ENCODE results near the gene DNMT3B. TPM values are rescaled to one million over a fixed set of nuclear protein-coding genes. Genes with fewer than 3 reads are reported as not detected.
"Not testable (repeated sequence)": the region's sequence is repeated elsewhere in the genome, so short reads cannot be mapped to it uniquely, and the experiment has no call there.

The DNMT3B gene
- total RNA-seq, 1 experiment from 2014 or later = 105 TPM

DNA sequence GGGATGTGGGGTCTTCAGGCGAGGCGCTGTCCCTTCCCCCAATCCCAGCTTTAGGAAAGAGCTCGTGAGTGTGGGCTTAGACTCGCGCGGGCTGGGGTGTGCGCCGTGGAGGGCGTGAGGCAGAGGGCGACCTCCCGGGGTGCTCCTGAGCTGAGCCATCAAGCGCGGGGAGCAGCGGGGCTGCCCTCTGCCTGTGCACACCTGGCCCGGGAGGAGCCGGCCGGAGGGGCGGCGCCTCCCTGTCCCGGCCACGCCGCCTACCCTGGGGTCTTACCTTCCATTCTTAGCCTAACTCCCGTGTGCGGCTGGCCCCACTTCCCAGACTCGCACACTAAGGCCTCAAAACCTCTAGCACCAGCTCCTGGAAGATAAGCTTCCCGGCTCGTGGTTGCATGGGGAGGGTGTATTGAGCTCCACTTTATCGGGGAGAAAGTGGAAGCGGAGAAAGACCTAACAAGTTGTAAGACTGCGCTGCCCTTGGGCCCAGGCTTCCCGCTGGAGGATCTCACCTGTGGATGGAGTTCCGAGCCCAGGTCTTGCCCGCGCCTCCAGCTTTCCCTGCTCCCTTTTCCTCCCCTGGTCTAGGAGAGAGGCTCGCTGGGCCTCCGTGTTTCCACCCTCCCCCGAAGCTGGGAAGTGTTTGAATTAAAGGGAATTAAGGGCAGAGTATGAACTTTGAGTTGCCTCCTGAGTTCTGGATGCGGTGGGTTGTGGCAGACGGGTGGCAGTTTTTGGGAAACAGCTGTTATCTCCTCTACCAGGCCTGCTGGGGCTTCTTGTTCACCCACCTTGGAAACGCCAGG, 1.2 kb downstream of the DNMT3B start:
- Mint-ChIP-seq H3K27me3 (ENCODE audit: insufficient read depth, unreplicated experiment) (no peaks in the 10 kb centered on the region), H3K27ac (ENCODE audit: unreplicated experiment) (peak overlapping the region; percentile 93), H3K36me3 (ENCODE audit: insufficient read depth, unreplicated experiment) (peaks cover 53% of the 10 kb centered on the region), H3K4me1 (ENCODE audit: low read depth, unreplicated experiment) (peaks cover 41% of the 10 kb centered on the region), H3K4me3 (ENCODE audit: unreplicated experiment) (peak overlapping the region; percentile 100), H3K9me3 (ENCODE audit: unreplicated experiment) (no peaks in the 10 kb centered on the region)
- Histone ChIP-seq H3K27me3 (replicated peaks; ENCODE audit: control insufficient read depth, insufficient read depth, low read length) (no peaks in the 10 kb centered on the region), H3K36me3 (ENCODE audit: control insufficient read depth, insufficient read depth, low read length) (no peaks in the 10 kb centered on the region), H3K4me1 (peaks cover 25% of the 10 kb centered on the region), H3K4me3 (ENCODE audit: low read depth, low read length) (peak overlapping the region; percentile 87), H3K9me3 (no peaks in the 10 kb centered on the region)
- DNase-seq = peak; percentile 67 to 79
- peak in 1 of 2 experiments; percentile 13 for TF ChIP-seq CTCF (IDR thresholded peaks at IDR 0.05; ENCODE audit: insufficient read depth in 1 of 2, low read depth in 1 of 2, low read length in 1 of 2, severe bottlenecking in 1 of 2, unreplicated experiment in 1 of 2)
- POLR2A ChIA-PET = interaction anchor here (0.5 to 3.2 kb wide), 8 partner anchors 14 to 1155 kb away, joined by 3 to 51 read pairs (median 6); partner anchors contain the start of genes COMMD7 and MAPRE1
- CTCF ChIA-PET = interaction anchor here (0.7 to 3.7 kb wide), 12 partner anchors 13 to 508 kb away, joined by 3 to 53 read pairs (median 7); partner anchors contain the start of genes C20orf203 and COMMD7
- BruUV-seq (replicated peaks) = no TSS peak
- intact Hi-C loops (cut with micrococcal nuclease; ENCODE audit: unreplicated experiment) = loop anchor here (1.0 to 5.0 kb wide), 2 partner anchors 15 to 76 kb away; no protein-coding TSS in a partner anchor

- Mint-ChIP-seq H3K4me3 (ENCODE audit: unreplicated experiment) (peak overlapping the region; percentile 100), H3K36me3 (ENCODE audit: insufficient read depth, unreplicated experiment) (peaks cover 62% of the 10 kb centered on the region), H3K27ac (ENCODE audit: unreplicated experiment) (peak overlapping the region; percentile 93), H3K9me3 (ENCODE audit: unreplicated experiment) (no peaks in the 10 kb centered on the region), H3K4me1 (ENCODE audit: low read depth, unreplicated experiment) (peaks cover 41% of the 10 kb centered on the region), H3K27me3 (ENCODE audit: insufficient read depth, unreplicated experiment) (no peaks in the 10 kb centered on the region)
- H3K4me3 ChIP-seq (ENCODE audit: low read depth, low read length) = peak overlapping the region; percentile 87
- H3K27me3 ChIP-seq (replicated peaks; ENCODE audit: control insufficient read depth, insufficient read depth, low read length) = no peaks in the 10 kb centered on the region
- H3K36me3 ChIP-seq (ENCODE audit: control insufficient read depth, insufficient read depth, low read length) = no peaks in the 10 kb centered on the region
- DNase-seq = no peak
- peaks cover 25% of the 10 kb centered on the region for H3K4me1 ChIP-seq
- intact Hi-C loops (cut with micrococcal nuclease; ENCODE audit: unreplicated experiment) = loop anchor here (5.0 kb wide), 1 partner anchor 77 kb away; no protein-coding TSS in a partner anchor
- no peaks in the 10 kb centered on the region for H3K9me3 ChIP-seq
- ChIA-PET POLR2A (interaction anchor here (0.6 to 3.2 kb wide), 6 partner anchors 14 to 228 kb away, joined by 3 to 51 read pairs (median 8); partner anchors contain the start of gene COMMD7), CTCF (interaction anchor here (0.5 to 3.7 kb wide), 7 partner anchors 14 to 507 kb away, joined by 3 to 53 read pairs (median 10); partner anchors contain the start of gene COMMD7)
- BruUV-seq (replicated peaks) = TSS peak; percentile 40
- no peak for TF ChIP-seq CTCF (IDR thresholded peaks at IDR 0.05; ENCODE audit: insufficient read depth in 1 of 2, low read depth in 1 of 2, low read length in 1 of 2, severe bottlenecking in 1 of 2, unreplicated experiment in 1 of 2)
Measured at GRCh38 chr20:32764005-32764960, 2.1 kb downstream of the DNMT3B start.

DNA sequence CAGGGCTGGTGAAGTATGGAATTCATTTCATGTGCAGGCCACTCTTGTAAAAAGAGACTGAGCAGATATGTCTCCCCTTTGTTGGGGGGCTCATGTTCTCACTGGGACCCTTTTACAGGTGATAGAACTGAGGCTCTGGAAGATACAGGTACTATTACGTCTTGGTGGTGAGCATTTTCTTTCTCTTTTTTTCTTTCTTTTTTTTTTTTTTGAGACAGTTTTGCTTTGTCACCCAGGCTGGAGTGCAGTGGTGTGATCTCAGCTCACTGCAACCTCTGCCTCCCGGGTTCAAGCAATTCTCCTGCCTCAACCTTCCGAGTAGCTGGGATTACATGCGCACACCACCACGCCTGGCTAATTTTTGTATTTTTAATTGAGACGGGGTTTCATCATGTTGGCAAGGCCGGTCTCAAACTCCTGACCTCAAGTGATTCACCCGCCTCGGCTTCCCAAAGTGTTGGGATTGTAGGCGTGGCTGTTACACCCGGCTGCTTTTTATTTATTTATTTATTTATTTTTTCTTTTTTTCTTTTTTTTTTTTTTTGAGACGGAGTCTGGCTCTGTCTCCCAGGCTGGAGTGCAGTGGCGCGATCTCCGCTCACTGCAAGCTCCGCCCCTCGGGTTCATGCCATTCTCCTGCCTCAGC, 3.2 kb downstream of the DNMT3B start:
- DNase-seq; BruUV-seq (replicated peaks); H3K27me3 Mint-ChIP-seq (ENCODE audit: insufficient read depth, unreplicated experiment); H3K9me3 Mint-ChIP-seq (ENCODE audit: unreplicated experiment); intact Hi-C loops (cut with micrococcal nuclease; ENCODE audit: unreplicated experiment); H3K4me3 ChIP-seq (ENCODE audit: low read depth, low read length); H3K27me3 ChIP-seq (replicated peaks; ENCODE audit: control insufficient read depth, insufficient read depth, low read length); H3K36me3 ChIP-seq (ENCODE audit: control insufficient read depth, insufficient read depth, low read length); H3K9me3 ChIP-seq; H3K4me3 Mint-ChIP-seq (ENCODE audit: unreplicated experiment): not testable (repeated sequence)
- Mint-ChIP-seq H3K36me3 (ENCODE audit: insufficient read depth, unreplicated experiment) (peaks cover 73% of the 10 kb centered on the region), H3K4me1 (ENCODE audit: low read depth, unreplicated experiment) (peaks cover 41% of the 10 kb centered on the region), H3K27ac (ENCODE audit: unreplicated experiment) (peak overlapping the region; percentile 9)
- POLR2A ChIA-PET = interaction anchor here (0.6 to 0.7 kb wide), 3 partner anchors 70 to 165 kb away, joined by 3 to 7 read pairs (median 5); no protein-coding TSS in a partner anchor
- H3K4me1 ChIP-seq = peaks cover 25% of the 10 kb centered on the region
- CTCF ChIA-PET = interaction anchor here (0.6 to 3.7 kb wide), 2 partner anchors 13 to 93 kb away, joined by 3 to 53 read pairs; no protein-coding TSS in a partner anchor
